ENCODE measurements around the gene ECE1. TPM values are rescaled to one million over a fixed set of nuclear protein-coding genes. Genes with fewer than 3 reads are reported as not detected.

Gene ECE1
- total and polyA plus RNA-seq, 9 of the 15 experiments (the other 6 are each of a cell fraction or from before 2014, with no cell fraction given): 0.56 to 34.8 (median 11.0) TPM

GRCh38 chr1:21270086-21270689 is 20.1 kb downstream of the ECE1 start (continued):
- TF ChIP-seq RNF219 (CRISPR knock-in tag; IDR thresholded peaks at IDR 0.05) (no peak), NUFIP1 (IDR thresholded peaks at IDR 0.05; ENCODE audit: partially characterized antibody) (no peak), PHF20 (IDR thresholded peaks at IDR 0.05; ENCODE audit: partially characterized antibody) (no peak), MNT (conservative IDR thresholded peaks at IDR 0.05) (no peak), ZNF224 (CRISPR knock-in tag; IDR thresholded peaks at IDR 0.05) (no peak), STAG1 (CRISPR knock-in tag; IDR thresholded peaks at IDR 0.05; ENCODE audit: borderline replicate concordance) (no peak), ZC3H11A (IDR thresholded peaks at IDR 0.05; ENCODE audit: low read depth, low read length) (no peak), DIDO1 (tag; IDR thresholded peaks at IDR 0.05; ENCODE audit: low read depth) (no peak), KDM5B (IDR thresholded peaks at IDR 0.05; ENCODE audit: insufficient replicate concordance, low read depth, low read length) (no peak), CBFA2T3 (IDR thresholded peaks at IDR 0.05) (no peak), DPF2 (IDR thresholded peaks at IDR 0.05) (no peak), ZNF124 (CRISPR knock-in tag; IDR thresholded peaks at IDR 0.05) (no peak), LARP7 (IDR thresholded peaks at IDR 0.05) (no peak), MITF (IDR thresholded peaks at IDR 0.05) (no peak), ZNF232 (CRISPR knock-in tag; IDR thresholded peaks at IDR 0.05) (peak; percentile 12; the same call in 1 of the 2 replicates), POLR3G (IDR thresholded peaks at IDR 0.05; ENCODE audit: extremely low read depth, insufficient read length, insufficient replicate concordance) (no peak), MAFG (tag; conservative IDR thresholded peaks at IDR 0.05) (no peak), ADNP (tag; IDR thresholded peaks at IDR 0.05) (peak; percentile 95), NFIX (CRISPR knock-in tag; IDR thresholded peaks at IDR 0.05; ENCODE audit: low read depth) (no peak), HDAC3 (IDR thresholded peaks at IDR 0.05; ENCODE audit: borderline replicate concordance, partially characterized antibody) (no peak), XRCC5 (IDR thresholded peaks at IDR 0.05; ENCODE audit: low read depth, low read length) (peak; percentile 86), ZBTB5 (IDR thresholded peaks at IDR 0.05) (no peak)
